ENCODE data around the gene NUAK2. TPM values are rescaled to one million over a fixed set of nuclear protein-coding genes. Genes with fewer than 3 reads are reported as not detected.

Gene NUAK2
- total RNA-seq, 1 donor from 2014 or later: 49.6 TPM

- H3K4me3 ChIP-seq: no peak overlapping the region
- H3K36me3 ChIP-seq: peaks cover 0 to 4% of the 10 kb centered on the region in 2 donors
- peaks cover 35% of the 10 kb centered on the region for H3K4me1 ChIP-seq
- TF ChIP-seq CTCF (IDR thresholded peaks at IDR 0.05) (no peak), POLR2A (IDR thresholded peaks at IDR 0.05) (no peak), POLR2AphosphoS5 (IDR thresholded peaks at IDR 0.05; ENCODE audit: insufficient read depth in 1 of 2, low read depth in 1 of 2) (no peak)
- intact Hi-C loops (cut with DNase I): no loop called here
- no peaks in the 10 kb centered on the region for H3K27me3 ChIP-seq
- no peak for DNase-seq (ENCODE audit: extremely low spot score in 2 of 2)
- peak overlapping the region; percentile 44 for H3K27ac ChIP-seq
- H3K9me3 ChIP-seq: no peaks in the 10 kb centered on the region
These were observed 8.5 kb downstream of the NUAK2 start for GRCh38 chr1:205312866-205313562.

- peaks cover 0 to 15% of the 10 kb centered on the region in 2 donors for H3K36me3 ChIP-seq
- no peak overlapping the region for H3K27ac ChIP-seq
- no peak for DNase-seq (ENCODE audit: extremely low spot score in 2 of 2)
- no peak overlapping the region for H3K4me3 ChIP-seq
- no peaks in the 10 kb centered on the region for H3K9me3 ChIP-seq
- no peaks in the 10 kb centered on the region for H3K27me3 ChIP-seq
- TF ChIP-seq POLR2AphosphoS5 (IDR thresholded peaks at IDR 0.05; ENCODE audit: insufficient read depth in 1 of 2, low read depth in 1 of 2): no peak
- TF ChIP-seq POLR2A (IDR thresholded peaks at IDR 0.05): no peak
- TF ChIP-seq CTCF (IDR thresholded peaks at IDR 0.05): no peak
- peaks cover 16% of the 10 kb centered on the region for H3K4me1 ChIP-seq
- intact Hi-C loops (cut with DNase I): no loop called here
These were observed 10.4 kb downstream of the NUAK2 start for GRCh38 chr1:205310976-205311704.

- intact Hi-C loops (cut with DNase I): no loop called here
- H3K36me3 ChIP-seq: peaks cover 0 to 16% of the 10 kb centered on the region in 2 donors
- peaks cover 15% of the 10 kb centered on the region for H3K4me1 ChIP-seq
- TF ChIP-seq POLR2AphosphoS5 (IDR thresholded peaks at IDR 0.05; ENCODE audit: insufficient read depth in 1 of 2, low read depth in 1 of 2): no peak
- no peak for TF ChIP-seq CTCF (IDR thresholded peaks at IDR 0.05)
- TF ChIP-seq POLR2A (IDR thresholded peaks at IDR 0.05): no peak
- H3K27me3 ChIP-seq: no peaks in the 10 kb centered on the region
- no peak overlapping the region for H3K27ac ChIP-seq
- DNase-seq (ENCODE audit: extremely low spot score in 2 of 2): no peak
- H3K9me3 ChIP-seq: no peaks in the 10 kb centered on the region
- no peak overlapping the region for H3K4me3 ChIP-seq
These were observed 11.8 kb downstream of the NUAK2 start for GRCh38 chr1:205309741-205310140.

GRCh38 chr1:205306929-205307566 lies 14.5 kb downstream of the NUAK2 start:
- H3K36me3 ChIP-seq: peaks cover 0 to 32% of the 10 kb centered on the region in 2 donors
- no peaks in the 10 kb centered on the region for H3K9me3 ChIP-seq
- H3K27me3 ChIP-seq: no peaks in the 10 kb centered on the region
- no peaks in the 10 kb centered on the region for H3K4me1 ChIP-seq
- H3K4me3 ChIP-seq: no peak overlapping the region
- H3K27ac ChIP-seq: no peak overlapping the region
- TF ChIP-seq POLR2A (IDR thresholded peaks at IDR 0.05): no peak
- no peak for DNase-seq (ENCODE audit: extremely low spot score in 2 of 2)
- intact Hi-C loops (cut with DNase I): no loop called here

GRCh38 chr1:205304695-205305070 lies 16.9 kb downstream of the NUAK2 start:
- H3K27ac ChIP-seq: no peak overlapping the region
- TF ChIP-seq CTCF (IDR thresholded peaks at IDR 0.05) (no peak), POLR2A (IDR thresholded peaks at IDR 0.05) (no peak), POLR2AphosphoS5 (IDR thresholded peaks at IDR 0.05; ENCODE audit: insufficient read depth in 1 of 2, low read depth in 1 of 2) (no peak)
- H3K9me3 ChIP-seq: no peaks in the 10 kb centered on the region
- no peak overlapping the region for H3K4me3 ChIP-seq
- DNase-seq (ENCODE audit: extremely low spot score in 2 of 2): no peak
- peaks cover 0 to 32% of the 10 kb centered on the region in 2 donors for H3K36me3 ChIP-seq
- peaks cover 5% of the 10 kb centered on the region for H3K4me1 ChIP-seq
- intact Hi-C loops (cut with DNase I): no loop called here
- H3K27me3 ChIP-seq: no peaks in the 10 kb centered on the region
